HG02870 (cell line): ENCODE measurements around the gene TPM2.

Source experiments
- ATAC-seq: cut with Tn5 transposase; IDR thresholded peaks from one replicate; pipeline ENCODE4 v1.9.1; 2021; ENCODE audit warnings: mild to moderate bottlenecking, moderate library complexity; ENCODE audit not compliant: unreplicated experiment

Gene TPM2

DNA sequence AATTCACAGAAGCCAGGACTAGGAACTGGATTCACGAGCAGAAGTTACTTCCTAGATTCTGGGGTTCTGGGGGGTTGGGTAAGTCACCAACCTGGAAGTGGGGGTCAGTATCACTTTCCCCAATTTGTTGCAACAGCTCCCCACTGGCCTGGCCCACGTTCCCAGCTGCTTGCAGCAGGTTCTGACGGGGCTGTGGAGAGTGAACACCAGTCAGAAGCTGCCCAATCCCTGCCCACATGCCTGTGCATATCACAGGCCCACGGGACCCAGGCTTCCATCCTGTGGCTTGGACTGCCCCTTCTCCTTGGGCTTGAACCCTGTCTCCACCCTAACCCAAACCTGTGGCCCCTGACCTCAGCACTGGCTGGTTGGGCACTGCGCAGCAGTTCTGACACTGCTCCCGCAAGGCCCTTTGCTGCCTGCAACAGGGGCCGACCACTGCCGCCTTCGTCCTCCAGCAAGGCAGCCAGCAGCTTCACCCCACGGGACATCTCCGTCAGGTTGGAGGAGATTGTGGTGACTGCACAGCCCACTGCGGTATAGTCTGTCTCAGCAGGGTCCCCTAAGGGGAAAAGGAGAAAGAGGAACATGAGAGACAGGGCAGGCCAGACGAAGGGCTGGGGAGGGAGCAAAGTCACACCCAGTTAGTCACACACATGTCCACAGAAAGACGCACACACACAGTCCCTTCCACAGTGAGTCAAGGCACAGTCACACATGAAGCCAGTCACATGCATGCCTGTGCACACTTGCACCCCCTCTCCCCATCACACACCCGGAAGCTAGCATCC, 29.2 kb upstream of the TPM2 start:
- no peak for ATAC-seq

DNA sequence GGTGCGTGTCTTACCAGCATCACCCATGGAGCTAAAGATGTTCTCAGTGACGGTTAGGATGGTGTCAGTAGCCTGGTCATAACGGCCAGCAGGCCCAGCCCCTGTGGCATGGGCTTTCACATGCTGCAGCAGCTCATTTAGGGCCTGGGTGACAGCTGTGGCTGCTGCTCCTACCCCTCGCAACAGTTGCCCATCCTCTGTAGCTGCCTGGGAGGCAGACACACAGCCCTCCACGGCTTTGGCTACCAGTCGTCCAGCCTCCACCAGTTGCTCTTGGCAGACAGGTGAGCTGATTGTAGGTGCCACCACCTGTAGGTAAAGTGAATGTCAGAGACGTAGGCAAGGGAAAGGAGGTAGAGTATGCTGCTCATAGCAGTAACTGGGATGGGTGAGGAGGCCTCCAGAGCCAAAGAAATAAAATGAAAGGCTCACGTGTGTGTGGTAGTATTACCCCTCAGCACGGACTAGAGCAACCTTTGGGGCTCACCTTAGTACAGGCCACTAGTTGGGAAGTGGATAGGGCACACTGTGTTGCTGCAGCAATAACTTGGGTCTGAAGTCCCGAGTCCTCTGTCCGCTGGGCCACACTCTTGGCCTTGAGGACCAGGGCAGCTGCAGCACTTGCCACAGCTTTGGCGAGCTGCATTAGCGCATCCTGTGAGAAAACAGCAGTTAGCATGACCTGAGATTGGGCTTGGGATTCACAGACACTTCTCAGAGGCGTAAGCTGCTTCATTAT, 27.6 kb upstream of the TPM2 start:
- ATAC-seq, result no peak

DNA sequence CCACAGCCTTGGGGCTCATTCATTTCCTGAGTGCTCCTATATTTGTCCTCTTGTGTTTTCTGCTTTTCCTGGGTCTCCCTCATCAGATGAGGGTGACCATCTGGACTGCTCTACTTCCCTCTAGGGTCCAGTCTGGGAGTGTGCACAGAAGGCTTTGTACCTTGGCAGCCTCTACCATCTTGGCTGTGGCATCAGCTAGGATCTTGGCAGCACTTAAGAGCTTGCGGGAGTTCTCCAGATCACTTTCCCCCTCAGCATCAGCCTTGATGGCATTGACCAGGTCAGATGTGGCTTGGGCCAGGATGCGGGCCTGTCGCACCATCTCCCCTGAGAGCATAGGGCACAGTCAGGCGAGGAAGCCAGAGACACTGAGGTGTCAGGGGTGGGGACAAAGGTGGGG, 26.5 kb upstream of the TPM2 start:
- no peak for ATAC-seq

DNA sequence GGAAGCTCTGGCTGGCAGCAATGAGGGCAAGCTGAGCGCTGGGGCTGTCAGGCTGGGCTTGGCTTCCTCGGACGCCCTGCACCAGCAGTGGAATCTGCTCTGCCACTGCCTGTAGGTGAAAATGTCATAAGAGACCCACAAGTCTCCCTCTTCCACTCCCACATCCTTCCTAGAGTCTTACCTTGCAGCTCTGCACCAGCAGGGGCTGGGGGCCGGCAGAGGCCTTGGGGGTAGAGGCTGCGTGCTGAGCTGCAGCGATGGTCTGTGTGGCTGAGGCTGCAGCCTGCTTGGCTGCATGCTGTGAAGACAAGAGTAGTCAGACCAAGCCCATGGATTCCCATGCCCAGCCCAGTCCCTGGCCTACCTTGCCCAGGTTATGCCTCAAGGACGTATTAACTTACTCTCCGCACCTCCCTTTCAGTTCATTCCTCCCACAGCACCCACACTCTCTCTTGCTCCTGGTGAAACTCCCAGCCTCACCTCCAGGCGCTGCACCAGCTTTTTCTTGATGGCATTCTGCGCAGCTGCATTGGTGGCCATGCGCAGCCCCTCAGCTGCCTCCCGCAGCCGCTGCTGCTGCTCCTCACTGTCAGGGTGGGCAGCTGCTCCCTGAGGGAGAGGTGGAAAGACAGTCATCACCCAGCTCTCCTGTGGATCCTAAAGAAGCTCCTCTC, 25.0 kb upstream of the TPM2 start:
- ATAC-seq, result no peak

DNA sequence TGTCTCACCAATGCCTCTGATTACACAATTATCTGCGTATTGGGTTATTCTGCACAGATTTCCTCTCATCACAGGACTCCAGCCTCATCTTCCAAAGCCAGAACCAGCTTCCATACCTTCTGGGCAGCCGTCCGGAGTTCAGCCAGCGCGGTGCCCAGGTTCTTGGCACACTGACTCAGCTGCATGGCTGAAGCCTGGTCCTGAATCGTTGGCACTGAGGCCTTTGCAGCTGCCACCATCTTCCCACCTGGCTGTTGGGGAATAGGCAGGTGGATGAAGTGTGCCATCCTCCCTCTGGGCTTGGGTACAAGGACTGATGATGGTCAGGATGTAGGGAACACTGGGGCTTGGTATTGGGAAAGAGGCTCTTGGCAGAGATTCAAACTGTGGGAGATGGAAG, 24.4 kb upstream of the TPM2 start:
- ATAC-seq, result no peak

DNA sequence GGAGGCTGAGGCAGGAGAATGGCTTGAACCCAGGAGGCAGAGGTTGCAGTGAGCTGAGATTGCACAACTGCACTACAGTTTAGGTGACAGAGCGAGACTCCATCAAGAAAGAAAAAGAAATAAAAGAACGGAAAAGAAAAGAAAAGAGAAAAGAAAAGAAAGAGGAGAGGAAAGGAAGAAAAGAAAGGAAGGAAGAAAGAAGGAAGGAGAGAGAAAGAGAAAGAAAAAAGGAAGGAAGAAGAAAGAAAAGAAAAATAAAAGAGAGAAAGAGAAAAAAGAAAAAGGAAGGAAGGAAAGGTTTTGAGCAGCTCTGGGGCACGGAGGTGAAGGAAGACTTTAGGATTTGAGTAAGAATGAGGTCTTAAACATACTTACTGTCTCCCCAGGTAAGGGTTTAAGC, 23.9 kb upstream of the TPM2 start:
- no peak for ATAC-seq

DNA sequence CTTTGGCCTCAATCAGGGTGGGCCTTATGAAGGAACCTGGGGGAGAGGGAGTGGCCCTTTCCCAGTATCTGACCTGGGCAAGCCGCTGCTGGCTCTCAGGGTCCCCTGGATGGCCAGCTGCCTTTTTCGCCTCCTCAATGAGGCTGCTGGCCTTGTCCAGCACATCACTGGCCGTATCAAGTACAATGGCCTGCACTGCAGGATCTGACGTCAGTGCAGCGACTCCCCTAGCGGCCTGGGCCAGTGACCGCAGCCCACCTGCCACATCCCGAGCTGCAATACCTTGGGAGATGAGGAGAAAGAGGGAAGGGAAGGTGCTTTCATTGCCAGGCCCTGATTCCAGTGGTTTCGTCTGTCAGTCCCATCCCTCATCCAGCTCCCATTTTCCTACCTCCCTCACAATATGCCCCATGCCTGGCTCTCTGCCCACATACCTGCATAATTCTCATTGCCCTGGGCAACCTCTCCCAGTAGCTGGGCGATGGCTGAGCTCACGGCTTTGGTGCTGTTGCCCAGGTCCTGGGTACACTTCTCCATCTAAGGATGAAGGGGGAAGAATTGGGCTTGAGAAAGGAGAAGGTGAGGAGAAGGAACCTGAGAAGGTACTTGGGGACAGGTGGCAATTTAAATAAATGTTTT, 23.2 kb upstream of the TPM2 start:
- no peak for ATAC-seq

DNA sequence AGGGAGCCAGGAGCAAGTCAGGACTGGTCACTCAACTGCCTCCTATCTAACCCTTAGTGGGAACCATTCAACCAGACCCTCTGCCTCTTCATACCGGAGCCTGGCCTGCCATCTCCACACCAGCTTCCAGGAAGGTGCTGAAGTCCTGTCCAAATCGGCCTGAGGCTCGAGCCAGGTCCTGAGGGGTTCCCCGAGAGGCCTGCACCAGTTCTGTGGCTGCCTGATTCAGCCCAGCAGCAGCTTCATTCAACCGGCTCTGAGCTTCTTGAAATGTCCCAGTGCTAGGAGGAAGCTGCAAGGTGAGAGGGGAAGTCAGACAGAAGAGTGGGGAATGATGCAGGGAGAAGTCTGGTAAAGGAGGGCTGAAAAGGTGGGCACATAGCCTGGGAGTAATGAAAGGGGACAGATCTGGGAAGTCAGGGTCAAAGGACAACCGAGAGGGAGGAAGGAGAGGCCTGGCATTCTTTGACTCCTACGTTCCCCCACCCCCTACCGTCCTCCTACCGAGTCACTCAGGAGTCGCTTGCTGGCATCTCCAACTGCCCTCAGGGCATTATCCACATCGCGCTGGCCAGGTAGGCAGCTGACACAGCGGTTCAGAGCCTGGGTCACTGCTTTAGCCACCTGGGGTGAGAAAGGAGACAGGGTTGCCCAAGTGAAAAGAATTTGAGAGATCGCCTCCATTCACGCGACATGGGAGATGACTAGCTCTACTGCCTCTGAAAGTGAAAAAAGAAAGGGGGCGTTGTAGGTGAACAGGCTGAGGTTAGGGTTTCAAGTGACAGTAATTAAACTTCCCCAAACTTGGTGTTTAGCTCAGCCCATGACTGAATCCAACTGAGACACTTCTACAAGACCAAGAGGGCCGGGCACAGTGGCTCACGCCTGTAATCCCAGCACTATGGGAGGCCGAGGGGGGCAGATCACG, 22.0 kb upstream of the TPM2 start:
- ATAC-seq, result peak; percentile 66

DNA sequence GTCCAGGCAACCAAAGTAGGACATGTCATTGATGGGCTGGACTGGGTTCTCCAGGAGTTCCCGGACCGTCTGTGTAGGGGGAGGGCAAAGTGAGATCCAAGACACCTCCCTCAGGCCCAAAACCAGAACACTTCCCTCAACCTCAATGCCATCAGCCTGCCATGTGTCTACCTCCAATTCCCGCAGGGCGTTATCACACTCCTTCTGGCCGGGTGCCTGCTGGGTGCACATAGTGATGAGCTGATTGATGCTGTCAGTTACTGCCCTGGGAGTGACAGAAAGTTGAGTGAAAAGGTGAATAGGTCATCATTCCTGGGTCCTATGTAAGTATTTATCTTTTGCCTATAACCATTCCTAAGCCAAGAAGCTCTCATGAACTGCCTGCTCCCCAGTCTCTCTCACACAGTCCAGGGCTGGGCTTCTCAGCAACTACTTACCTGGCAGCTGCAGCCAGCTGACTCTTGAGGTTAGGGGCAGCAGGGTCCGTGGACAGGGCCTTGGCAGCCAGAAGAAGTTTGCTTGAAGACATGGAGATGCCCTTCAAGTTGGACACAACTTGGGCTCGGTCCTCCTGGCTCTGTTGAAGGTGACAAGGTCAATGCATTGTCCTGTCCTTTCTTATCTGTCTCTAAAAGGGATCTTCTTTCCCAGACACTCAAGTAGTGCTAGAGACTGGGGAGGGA, 21.2 kb upstream of the TPM2 start:
- ATAC-seq, result no peak

DNA sequence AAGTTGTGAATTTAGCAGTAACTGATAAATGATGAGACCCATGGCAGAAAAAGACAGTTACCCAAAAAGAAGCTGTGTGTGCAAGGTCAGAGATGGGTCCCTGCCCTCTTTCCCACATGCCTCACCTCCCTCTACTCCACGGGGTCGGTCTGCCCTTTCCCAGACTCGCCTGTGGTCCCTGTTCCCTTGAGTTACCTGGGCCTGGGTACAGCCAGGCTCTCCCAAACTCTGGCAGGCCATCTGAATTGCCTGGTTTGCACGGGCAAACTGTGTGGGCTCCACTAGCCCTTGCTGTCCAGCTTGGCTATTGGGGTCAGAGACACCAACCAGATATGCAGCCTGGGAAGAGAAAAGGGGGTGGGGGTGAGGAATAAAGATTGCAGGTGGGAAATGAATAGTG, 18.4 kb upstream of the TPM2 start:
- ATAC-seq, result no peak

DNA sequence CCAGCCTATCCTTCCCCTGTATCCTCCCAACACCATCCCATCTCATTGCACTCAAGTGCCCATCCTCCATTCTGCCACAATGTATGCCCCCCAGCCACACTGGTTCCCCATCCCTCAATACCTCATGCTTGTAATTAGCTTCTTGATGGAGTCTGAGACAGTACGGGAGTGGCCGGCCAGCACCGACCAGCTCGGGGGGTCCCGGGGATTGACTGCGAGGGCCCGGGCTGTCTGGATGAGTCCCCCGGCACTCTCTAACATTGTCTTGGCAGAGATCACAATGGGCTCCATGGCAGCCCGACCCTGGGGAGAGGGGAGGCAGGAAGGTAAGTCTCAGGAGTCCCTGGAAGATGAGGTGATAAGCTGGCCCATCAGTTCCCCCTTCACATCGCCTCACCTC, 17.2 kb upstream of the TPM2 start:
- ATAC-seq, result no peak

DNA sequence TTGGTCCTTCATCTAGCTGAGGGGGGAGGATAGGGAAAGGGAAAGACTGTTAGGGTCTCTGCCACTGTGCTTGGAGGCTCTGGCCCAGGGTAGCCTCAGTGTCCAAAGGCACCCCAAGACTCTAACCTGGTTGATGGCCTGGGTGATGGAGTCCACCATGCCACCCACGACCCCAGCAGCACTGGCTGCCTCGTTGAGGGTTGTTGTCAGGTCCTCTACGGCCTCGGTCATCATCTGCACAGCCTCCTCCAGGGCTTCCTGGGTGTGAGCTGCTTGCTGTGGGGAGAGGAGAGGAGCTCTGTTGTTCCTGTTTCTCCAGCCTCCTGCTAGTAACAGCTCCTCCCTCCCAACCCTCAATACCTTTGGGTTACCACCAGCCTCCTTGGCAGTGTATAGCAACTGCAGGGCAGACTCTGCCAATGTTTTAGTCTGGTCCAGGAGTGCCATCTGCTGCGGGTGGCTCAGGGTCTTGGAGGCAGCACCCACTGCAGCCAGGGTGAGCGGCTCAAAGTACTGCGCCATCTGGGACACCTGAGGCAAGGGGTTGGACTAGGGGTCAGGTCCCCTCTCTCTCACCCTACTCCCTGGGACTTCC, 16.2 kb upstream of the TPM2 start:
- ATAC-seq, result no peak

DNA sequence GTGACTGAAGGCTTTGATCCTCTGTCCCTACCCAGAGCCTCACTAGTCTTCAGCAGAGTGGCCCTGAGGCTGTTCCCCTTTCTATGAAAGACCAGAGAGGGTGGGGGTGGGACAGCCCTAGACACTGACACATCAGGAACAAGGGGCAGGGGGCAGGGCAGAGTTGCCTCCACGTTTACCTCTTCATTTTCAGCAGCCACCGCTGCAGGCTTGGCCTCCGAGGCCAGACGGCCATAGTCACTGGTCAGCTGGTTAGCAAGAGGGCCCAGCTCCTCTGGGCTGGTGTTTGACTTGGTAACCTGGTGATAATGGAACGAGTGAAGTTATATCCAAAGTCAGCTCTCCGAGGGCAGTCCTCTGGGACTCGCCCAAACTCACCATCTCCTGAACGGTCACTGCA, 15.6 kb upstream of the TPM2 start:
- ATAC-seq, result no peak

DNA sequence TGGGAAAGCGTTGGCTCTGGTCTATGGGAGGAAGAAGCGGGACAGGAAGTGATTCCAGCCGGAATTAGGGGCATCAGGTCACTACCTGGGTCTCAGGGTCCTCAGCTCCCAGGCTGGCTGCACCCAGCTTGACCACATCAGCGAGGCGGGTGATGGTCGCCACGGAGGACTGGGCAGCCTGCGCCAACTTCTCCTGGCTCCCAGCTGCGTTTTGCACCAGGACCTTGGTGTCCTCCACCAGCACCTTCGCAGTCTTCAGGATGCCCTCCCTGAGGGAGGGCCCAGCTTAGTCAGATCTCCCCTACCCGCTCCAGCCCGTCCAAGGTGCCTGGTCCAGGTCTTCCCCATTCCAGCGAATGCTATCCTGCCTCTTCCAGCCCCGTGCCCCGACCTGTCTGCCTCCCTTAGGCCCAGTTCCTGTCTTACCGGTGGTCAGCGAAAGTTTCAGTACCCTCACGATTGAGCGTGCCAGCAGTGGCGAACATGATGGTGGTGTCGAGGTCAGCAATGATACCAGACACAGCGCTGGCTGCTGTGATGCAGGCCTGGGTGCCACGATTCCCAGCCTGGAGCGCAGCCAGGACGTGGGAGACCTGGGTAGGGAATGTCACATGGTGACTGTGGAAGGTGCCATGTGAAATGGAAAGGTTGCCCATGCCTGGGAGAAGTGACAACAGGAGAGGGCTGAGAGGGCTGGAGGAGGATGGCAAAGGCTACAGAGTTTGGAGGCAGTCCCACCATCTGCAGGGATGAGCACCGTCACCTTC, 14.4 kb upstream of the TPM2 start:
- ATAC-seq, result no peak

DNA sequence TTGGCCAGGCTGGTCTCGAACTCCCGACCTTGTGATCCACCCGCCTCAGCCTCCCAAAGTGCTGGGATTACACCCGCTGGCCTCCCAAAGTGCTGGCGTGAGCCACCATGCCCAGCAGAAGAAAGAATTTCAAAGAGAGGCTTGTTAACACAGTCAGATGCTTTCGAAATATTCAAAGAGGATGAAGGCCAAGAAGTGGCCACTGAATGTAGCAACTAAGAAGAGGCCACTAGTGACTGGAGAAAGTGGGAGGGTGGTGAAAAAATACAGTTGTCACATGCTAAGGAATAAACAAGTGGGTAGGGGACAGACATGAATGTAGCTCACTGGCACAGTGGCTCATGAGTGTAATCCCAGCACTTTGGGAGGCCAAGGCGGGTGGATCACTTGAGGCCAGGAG, 13.0 kb upstream of the TPM2 start:
- no peak for ATAC-seq

DNA sequence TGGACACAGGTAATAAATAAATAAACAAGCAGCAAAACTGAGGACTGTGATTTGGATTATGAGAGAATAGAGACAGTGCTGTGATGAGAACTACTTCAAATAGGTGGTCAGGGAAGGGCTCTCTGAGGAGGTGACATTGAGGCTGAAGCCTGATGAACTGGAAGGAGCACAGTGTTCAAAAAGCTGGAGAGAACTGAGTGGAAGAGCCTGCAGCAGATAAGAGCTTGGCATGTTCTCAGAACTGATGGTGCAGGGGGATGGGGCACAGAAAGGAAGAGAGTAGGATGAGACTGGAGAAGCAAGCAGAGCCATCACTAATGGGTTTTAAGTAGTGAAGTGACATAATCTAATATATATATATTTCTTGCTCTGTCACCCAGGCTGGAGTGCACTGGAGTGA, 11.2 kb upstream of the TPM2 start:
- no peak for ATAC-seq

DNA sequence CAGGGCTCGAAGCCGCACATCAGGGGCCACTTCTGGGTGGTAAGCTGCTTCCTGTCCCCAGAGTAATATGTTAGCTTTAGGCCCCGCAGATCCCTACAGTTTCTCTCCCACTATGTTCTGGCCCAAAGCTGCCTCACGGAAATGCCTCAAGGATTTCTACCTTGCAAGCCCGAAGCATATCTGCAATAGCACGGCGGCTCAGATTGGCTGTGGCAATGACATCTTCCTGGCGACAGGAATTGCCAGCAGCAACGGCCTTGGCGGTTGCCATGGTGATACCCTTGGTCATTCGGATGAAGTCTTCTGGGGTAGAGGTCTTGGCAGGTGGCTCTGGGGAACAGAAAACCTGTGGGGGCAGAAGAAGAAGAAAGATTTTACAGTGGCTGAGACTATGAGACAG, 10.3 kb upstream of the TPM2 start:
- ATAC-seq, result no peak

DNA sequence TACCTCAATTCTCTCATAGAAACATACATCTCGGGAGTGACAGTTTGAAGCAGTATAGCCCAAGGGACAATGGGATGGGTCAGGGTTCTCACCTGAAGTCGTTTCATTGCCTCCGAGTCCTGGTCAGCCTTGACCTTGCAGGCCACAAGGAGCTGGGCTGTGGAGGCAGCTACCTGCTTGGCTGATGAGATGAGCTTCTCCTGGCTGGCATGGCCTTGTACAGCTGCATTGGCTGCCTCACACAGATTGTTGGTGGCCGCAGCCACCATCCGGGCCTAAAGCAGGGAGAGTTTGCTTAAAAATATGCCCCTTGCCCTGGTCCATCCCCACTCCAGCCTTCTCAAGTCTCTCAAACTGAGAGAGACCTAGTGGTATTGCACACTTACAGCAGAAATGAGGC, 8.5 kb upstream of the TPM2 start:
- ATAC-seq, result no peak

DNA sequence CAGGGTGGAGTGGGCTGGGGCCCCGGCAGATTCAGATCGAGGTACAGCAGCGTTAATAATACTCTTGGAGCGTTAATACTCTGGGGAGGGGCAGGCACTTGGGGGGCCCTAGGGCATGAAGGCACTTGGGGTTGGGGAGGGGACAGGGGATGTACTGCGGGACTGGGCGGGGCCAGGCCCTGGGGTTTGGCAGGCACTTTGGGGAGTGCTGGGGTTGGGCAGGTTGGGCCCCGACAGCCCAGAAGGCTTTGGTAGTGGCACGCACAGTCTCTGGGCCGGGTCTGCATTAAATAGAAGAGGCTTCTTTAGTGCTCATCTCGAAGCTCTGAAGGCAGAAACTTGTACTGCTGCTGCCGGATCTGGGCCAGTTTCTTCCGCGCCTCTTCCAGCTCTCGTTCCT, 7.8 kb upstream of the TPM2 start:
- no peak for ATAC-seq
